SK-N-SH treated with all-trans-retinoic acid at 6 μM for 48 hours (cell line): ENCODE results near the gene BHMT.
"Not testable (repeated sequence)": the region's sequence is repeated elsewhere in the genome, so short reads cannot be mapped to it uniquely, and the experiment has no call there.

Experiments
- ARNTL ChIP-seq: fragments of 450-650 bp; formaldehyde crosslinking; IDR thresholded peaks from 2 replicates; pipeline ENCODE4 v1.5.0; 2020; ENCODE audit warnings: low read depth, mild to moderate bottlenecking, moderate library complexity, borderline replicate concordance
- CSDC2 ChIP-seq: fragments of 250-450 bp; sonication (Bioruptor Pico); IDR thresholded peaks from 2 replicates; pipeline ENCODE4 v1.5.0; 2020; ENCODE audit warnings: mild to moderate bottlenecking, moderate library complexity
- GLIS3 ChIP-seq: fragments of 250-450 bp; sonication (Bioruptor Pico); IDR thresholded peaks from 2 replicates; pipeline ENCODE4 v1.5.0; 2020; ENCODE audit warnings: mild to moderate bottlenecking, moderate library complexity
- ISL1 ChIP-seq: fragments of 250-450 bp; sonication (Bioruptor Pico); IDR thresholded peaks from 2 replicates; pipeline ENCODE4 v2.1.2; 2022; ENCODE audit warnings: mild to moderate bottlenecking, moderate library complexity
- SNAI2 ChIP-seq: fragments of 250-450 bp; sonication (Bioruptor Pico); IDR thresholded peaks from 2 replicates; pipeline ENCODE4 v1.5.0; 2020; ENCODE audit warnings: mild to moderate bottlenecking, moderate library complexity
- TOX ChIP-seq: fragments of 250-450 bp; sonication (Bioruptor Pico); IDR thresholded peaks from 2 replicates; pipeline ENCODE4 v1.8.0; 2021; ENCODE audit warnings: mild to moderate bottlenecking, moderate library complexity, borderline replicate concordance
- ZFP3 ChIP-seq: fragments of 250-450 bp; sonication (Bioruptor Pico); IDR thresholded peaks from 2 replicates; pipeline ENCODE4 v1.5.0; 2020; ENCODE audit warnings: mild to moderate bottlenecking, moderate library complexity
- ZFP30 ChIP-seq: fragments of 450-650 bp; formaldehyde crosslinking; IDR thresholded peaks from 2 replicates; pipeline ENCODE4 v1.5.0; 2022; ENCODE audit warnings: mild to moderate bottlenecking, moderate library complexity
- ZNF70 ChIP-seq: fragments of 450-650 bp; formaldehyde crosslinking; IDR thresholded peaks from 2 replicates; pipeline ENCODE4 v1.5.0; 2020; ENCODE audit warnings: mild to moderate bottlenecking, moderate library complexity
- TF ChIP-seq, protein P1 (sequence below): fragments of 250-450 bp; sonication (Bioruptor Pico); IDR thresholded peaks from 2 replicates; pipeline ENCODE4 v1.8.0; 2020; ENCODE audit warnings: mild to moderate bottlenecking, moderate library complexity, borderline replicate concordance
- TF ChIP-seq, protein P2 (sequence below): fragments of 250-450 bp; sonication (Bioruptor Pico); IDR thresholded peaks from 2 replicates; pipeline ENCODE4 v1.5.1; 2020; ENCODE audit warnings: low read depth, mild to moderate bottlenecking, moderate library complexity

DNA sequence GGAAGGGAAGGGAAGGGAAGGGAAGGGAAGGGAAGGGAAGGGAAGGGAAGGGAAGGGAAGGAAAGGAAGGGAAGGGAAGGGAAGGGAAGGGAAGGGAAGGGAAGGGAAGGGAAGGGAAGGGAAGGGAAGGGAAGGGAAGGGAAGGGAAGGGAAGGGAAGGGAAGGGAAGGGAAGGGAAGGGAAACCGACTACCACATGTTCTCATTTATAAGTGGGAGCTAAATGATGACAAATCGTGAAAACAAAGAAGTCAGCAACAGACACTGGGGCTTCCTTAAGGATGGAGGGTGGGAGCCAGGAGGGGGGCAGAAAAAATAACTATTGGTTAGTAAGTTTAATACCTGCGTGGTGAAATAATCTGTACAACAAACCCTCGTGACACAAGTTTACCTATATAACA, 68.8 kb downstream of the BHMT start:
- not testable (repeated sequence) for TF ChIP-seq SNAI2; ISL1 (CRISPR knock-in tag); ZFP30; TOX; ZFP3 (CRISPR knock-in tag); GLIS3 (CRISPR knock-in tag); ZNF70 (CRISPR knock-in tag); ARNTL; CSDC2 (CRISPR knock-in tag)
- TF ChIP-seq, protein P1, sequence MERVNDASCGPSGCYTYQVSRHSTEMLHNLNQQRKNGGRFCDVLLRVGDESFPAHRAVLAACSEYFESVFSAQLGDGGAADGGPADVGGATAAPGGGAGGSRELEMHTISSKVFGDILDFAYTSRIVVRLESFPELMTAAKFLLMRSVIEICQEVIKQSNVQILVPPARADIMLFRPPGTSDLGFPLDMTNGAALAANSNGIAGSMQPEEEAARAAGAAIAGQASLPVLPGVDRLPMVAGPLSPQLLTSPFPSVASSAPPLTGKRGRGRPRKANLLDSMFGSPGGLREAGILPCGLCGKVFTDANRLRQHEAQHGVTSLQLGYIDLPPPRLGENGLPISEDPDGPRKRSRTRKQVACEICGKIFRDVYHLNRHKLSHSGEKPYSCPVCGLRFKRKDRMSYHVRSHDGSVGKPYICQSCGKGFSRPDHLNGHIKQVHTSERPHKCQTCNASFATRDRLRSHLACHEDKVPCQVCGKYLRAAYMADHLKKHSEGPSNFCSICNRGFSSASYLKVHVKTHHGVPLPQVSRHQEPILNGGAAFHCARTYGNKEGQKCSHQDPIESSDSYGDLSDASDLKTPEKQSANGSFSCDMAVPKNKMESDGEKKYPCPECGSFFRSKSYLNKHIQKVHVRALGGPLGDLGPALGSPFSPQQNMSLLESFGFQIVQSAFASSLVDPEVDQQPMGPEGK (CRISPR knock-in tag): not testable (repeated sequence)
- TF ChIP-seq, protein P2, sequence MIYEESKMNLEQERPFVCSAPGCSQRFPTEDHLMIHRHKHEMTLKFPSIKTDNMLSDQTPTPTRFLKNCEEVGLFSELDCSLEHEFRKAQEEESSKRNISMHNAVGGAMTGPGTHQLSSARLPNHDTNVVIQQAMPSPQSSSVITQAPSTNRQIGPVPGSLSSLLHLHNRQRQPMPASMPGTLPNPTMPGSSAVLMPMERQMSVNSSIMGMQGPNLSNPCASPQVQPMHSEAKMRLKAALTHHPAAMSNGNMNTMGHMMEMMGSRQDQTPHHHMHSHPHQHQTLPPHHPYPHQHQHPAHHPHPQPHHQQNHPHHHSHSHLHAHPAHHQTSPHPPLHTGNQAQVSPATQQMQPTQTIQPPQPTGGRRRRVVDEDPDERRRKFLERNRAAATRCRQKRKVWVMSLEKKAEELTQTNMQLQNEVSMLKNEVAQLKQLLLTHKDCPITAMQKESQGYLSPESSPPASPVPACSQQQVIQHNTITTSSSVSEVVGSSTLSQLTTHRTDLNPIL (CRISPR knock-in tag): not testable (repeated sequence)
